Fibroblast of lung (primary cell): Measurements from ENCODE around the gene PPP1R1B.

ENCODE experiments used
- EZH2 ChIP-seq: IDR thresholded peaks from 2 replicates; pipeline ENCODE4 v1.5.1; 2012; ENCODE audit warnings: low read length, control low read depth, mild to moderate bottlenecking; ENCODE audit errors: missing control alignments
- TF ChIP-seq, protein P1 (sequence below), 2 donors: IDR thresholded peaks in 1 of 2; conservative IDR thresholded peaks in 1 of 2; 1 replicate in 1 of 2; 2 replicates in 1 of 2; pipeline ENCODE4 v1.5.1; 2011 to 2012; ENCODE audit warnings: low read length in 2 of 2, control low read depth in 1 of 2, inconsistent platforms in 1 of 2, low read depth in 1 of 2, mild to moderate bottlenecking in 1 of 2

DNA sequence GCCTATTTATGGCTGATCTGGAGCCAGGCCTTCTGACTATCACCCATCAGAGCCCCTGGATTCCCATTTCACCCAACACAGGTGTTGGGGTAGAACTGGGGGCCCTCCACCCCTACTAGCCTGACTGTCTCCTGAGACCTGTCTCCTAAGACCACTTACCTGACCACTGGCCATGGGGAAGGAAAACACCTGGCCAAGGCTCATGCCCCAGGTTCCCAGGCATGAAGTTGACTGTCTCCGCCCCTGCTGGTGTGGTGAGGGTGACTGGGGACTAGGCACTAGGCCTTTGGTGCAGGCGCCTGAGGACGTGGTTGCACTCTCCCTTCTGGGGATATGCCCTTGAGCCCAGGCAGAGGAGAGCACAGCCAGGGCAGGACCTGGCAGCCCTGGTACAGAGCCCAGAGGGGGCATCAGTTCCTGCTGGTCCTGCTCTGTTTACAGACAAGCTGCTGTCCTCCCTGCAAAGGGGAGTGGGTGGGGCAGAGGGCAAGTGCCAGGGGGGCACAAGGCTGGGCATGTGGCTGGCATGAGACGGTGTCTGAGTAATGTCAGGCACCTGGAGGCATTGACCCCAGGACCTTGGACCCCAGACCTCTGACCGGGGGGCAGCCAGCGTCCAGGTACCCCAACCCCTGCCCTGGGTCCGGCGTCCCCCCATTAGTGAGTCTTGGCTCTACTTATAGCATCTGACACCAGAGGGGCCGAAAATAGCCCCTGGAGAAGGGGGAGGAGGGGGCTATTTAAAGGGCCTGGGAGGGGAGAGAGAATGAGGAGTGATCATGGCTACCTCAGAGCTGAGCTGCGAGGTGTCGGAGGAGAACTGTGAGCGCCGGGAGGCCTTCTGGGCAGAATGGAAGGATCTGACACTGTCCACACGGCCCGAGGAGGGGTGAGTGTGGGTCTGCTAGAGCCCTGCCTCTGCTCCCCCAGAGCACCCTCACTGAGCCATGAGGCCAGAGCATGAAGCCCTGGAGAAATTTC, 38.1 kb downstream of the PPP1R1B start, which contains the start of gene TCAP:
- no peak for TF ChIP-seq EZH2
- TF ChIP-seq, protein P1, sequence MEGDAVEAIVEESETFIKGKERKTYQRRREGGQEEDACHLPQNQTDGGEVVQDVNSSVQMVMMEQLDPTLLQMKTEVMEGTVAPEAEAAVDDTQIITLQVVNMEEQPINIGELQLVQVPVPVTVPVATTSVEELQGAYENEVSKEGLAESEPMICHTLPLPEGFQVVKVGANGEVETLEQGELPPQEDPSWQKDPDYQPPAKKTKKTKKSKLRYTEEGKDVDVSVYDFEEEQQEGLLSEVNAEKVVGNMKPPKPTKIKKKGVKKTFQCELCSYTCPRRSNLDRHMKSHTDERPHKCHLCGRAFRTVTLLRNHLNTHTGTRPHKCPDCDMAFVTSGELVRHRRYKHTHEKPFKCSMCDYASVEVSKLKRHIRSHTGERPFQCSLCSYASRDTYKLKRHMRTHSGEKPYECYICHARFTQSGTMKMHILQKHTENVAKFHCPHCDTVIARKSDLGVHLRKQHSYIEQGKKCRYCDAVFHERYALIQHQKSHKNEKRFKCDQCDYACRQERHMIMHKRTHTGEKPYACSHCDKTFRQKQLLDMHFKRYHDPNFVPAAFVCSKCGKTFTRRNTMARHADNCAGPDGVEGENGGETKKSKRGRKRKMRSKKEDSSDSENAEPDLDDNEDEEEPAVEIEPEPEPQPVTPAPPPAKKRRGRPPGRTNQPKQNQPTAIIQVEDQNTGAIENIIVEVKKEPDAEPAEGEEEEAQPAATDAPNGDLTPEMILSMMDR (conservative IDR thresholded peaks at IDR 0.05 in 1 of 2, IDR thresholded peaks at IDR 0.05 in 1 of 2; ENCODE audit: low read depth in 1 of 2, low read length in 2 of 2) = no peak
